ENCODE measurements around the gene TRIAP1. TPM values are rescaled to one million over a fixed set of nuclear protein-coding genes. Genes with fewer than 3 reads are reported as not detected.
"Not testable (repeated sequence)": the region's sequence is repeated elsewhere in the genome, so short reads cannot be mapped to it uniquely, and the experiment has no call there.

Gene TRIAP1
- total and polyA plus RNA-seq, 4 experiments from 2014 or later, result 17.3 to 65.0 (median 34.5) TPM

DNA sequence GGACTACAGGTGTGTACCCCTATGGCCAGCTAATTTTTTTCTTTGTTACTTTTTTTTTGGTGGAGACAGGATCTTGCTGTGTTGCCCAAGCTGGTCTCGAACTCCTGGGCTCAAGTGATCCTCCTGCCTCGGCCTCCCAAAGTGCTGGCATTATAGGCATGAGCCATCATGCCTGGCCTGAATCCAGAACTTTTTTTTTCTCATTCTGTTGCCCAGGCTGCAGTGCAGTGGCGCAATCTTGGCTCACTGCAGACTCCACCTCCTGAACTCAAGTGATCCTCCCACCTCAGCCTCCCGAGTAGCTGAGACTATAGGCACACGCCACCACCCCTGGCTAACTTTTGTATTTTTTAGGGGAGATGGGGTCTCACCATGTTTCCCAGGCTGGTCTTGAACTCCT is 6.3 kb upstream of the TRIAP1 start:
- peaks cover 11 to 38% of the 10 kb centered on the region in 2 donors for H3K36me3 Mint-ChIP-seq
- intact Hi-C loops (cut with micrococcal nuclease); H3K9me3 Mint-ChIP-seq; H3K27me3 ChIP-seq (ENCODE audit: insufficient read depth, low read length); H3K27ac ChIP-seq (ENCODE audit: low read depth, low read length); H3K27me3 Mint-ChIP-seq; H3K9me3 ChIP-seq (ENCODE audit: control insufficient read depth in 1 of 2, low read length in 2 of 2); H3K4me3 ChIP-seq (ENCODE audit: low read length in 2 of 2); DNase-seq; H3K4me3 Mint-ChIP-seq: not testable (repeated sequence)
- peak overlapping the region in 1 of 7 donors; percentile 25 for H3K27ac Mint-ChIP-seq
- H3K4me1 ChIP-seq (ENCODE audit: insufficient read depth, low read length), result peaks cover 19% of the 10 kb centered on the region
- POLR2A ChIA-PET (ENCODE audit: partially characterized antibody), result interaction anchor here (1.1 to 5.8 kb wide), 3 partner anchors 12 to 17 kb away, joined by 3 to 28 read pairs (median 3); partner anchors contain the start of gene SRSF9
- CTCF ChIA-PET (ENCODE audit: partially characterized antibody), result interaction anchor here (0.8 to 19.4 kb wide), 9 partner anchors 9 to 197 kb away, joined by 3 to 187 read pairs (median 4); partner anchors contain the start of genes DYNLL1, POP5 and SRSF9
- H3K36me3 ChIP-seq (ENCODE audit: insufficient read depth, low read length), result peaks cover 19% of the 10 kb centered on the region
- peaks cover 6 to 24% (median 10%) of the 10 kb centered on the region in 4 donors for H3K4me1 Mint-ChIP-seq

DNA sequence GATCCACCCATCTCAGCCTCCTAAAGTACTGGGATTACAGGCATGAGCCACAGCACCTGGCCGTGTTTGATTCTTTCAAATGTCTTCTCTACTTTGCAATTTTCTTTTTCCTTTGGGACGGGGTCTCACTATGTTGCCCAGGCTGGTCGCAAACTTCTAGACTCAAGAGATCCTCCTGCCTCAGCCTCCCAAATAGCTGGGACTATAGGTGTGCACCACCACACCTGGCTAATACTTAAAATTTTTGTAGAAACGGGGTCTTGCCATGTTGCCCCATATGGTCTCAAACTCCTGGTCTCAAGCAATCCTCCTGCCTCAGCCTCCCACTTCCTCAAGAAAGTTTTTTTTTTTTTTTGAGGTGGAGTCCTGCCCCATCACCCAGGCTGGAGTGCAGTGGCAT is 1.8 kb upstream of the TRIAP1 start:
- CTCF ChIA-PET (ENCODE audit: partially characterized antibody), result interaction anchor here (1.8 to 19.4 kb wide), 2 partner anchors 11 to 21 kb away, joined by 5 to 187 read pairs; partner anchors contain the start of gene SRSF9

GRCh38 chr12:120446844-120447178 is 627 bp upstream of the TRIAP1 start:
- Histone ChIP-seq H3K36me3 (ENCODE audit: insufficient read depth, low read length) (peaks cover 16% of the 10 kb centered on the region), H3K27ac (ENCODE audit: low read depth, low read length) (peak overlapping the region; percentile 96), H3K4me3 (ENCODE audit: low read length in 2 of 2) (peak overlapping the region; percentile 94 to 99), H3K4me1 (ENCODE audit: insufficient read depth, low read length) (peaks cover 24% of the 10 kb centered on the region)
- peak overlapping the region; percentile 92 to 99 (median 99) for H3K4me3 Mint-ChIP-seq
- peaks cover 9 to 39% of the 10 kb centered on the region in 2 donors for H3K36me3 Mint-ChIP-seq
- ChIA-PET CTCF (ENCODE audit: partially characterized antibody) (interaction anchor here (1.8 to 19.4 kb wide), 2 partner anchors 12 to 22 kb away, joined by 5 to 187 read pairs; partner anchors contain the start of gene SRSF9), POLR2A (ENCODE audit: partially characterized antibody) (interaction anchor here (0.7 to 2.1 kb wide), 5 partner anchors 20 to 155 kb away, joined by 3 to 8 read pairs (median 4); partner anchors contain the start of genes DYNLL1, RNU4-2 and SRSF9)
- peaks cover 14 to 42% (median 23%) of the 10 kb centered on the region in 4 donors for H3K4me1 Mint-ChIP-seq
- DNase-seq; H3K27me3 Mint-ChIP-seq; H3K9me3 Mint-ChIP-seq; H3K9me3 ChIP-seq (ENCODE audit: control insufficient read depth in 1 of 2, low read length in 2 of 2); H3K27me3 ChIP-seq (ENCODE audit: insufficient read depth, low read length): not testable (repeated sequence)
- intact Hi-C loops (cut with micrococcal nuclease), result loop anchor here (1.0 to 2.0 kb wide), 2 partner anchors 9 to 22 kb away; partner anchors contain the start of genes COX6A1 and SRSF9
- peak overlapping the region; percentile 96 to 99 (median 98) for H3K27ac Mint-ChIP-seq

More for the DNA sequence above, 1.8 kb upstream of the TRIAP1 start:
- H3K27ac ChIP-seq (ENCODE audit: low read depth, low read length), result no peak overlapping the region
- H3K4me3 ChIP-seq (ENCODE audit: low read length in 2 of 2), result no peak overlapping the region
- Mint-ChIP-seq H3K27ac (peak overlapping the region; percentile 37 to 99 (median 64)), H3K4me3 (peak overlapping the region; percentile 46 to 99 (median 98)), H3K4me1 (peaks cover 14 to 42% (median 22%) of the 10 kb centered on the region in 4 donors), H3K27me3 (no peaks in the 10 kb centered on the region), H3K36me3 (peaks cover 6 to 38% of the 10 kb centered on the region in 2 donors), H3K9me3 (peaks cover 0 to 6% (median 0%) of the 10 kb centered on the region in 8 donors)
- peaks cover 26% of the 10 kb centered on the region for H3K4me1 ChIP-seq (ENCODE audit: insufficient read depth, low read length)
- no peaks in the 10 kb centered on the region for H3K27me3 ChIP-seq (ENCODE audit: insufficient read depth, low read length)
- H3K36me3 ChIP-seq (ENCODE audit: insufficient read depth, low read length), result peaks cover 15% of the 10 kb centered on the region
- DNase-seq, result no peak
- no peaks in the 10 kb centered on the region for H3K9me3 ChIP-seq (ENCODE audit: control insufficient read depth in 1 of 2, low read length in 2 of 2)
- intact Hi-C loops (cut with micrococcal nuclease), result loop anchor here (2.0 kb wide), 1 partner anchor 21 kb away; the partner anchor contains the start of gene SRSF9
- POLR2A ChIA-PET (ENCODE audit: partially characterized antibody), result interaction anchor here (1.2 to 2.1 kb wide), 3 partner anchors 8 to 156 kb away, joined by 3 to 8 read pairs (median 5); partner anchors contain the start of gene RNU4-2

DNA sequence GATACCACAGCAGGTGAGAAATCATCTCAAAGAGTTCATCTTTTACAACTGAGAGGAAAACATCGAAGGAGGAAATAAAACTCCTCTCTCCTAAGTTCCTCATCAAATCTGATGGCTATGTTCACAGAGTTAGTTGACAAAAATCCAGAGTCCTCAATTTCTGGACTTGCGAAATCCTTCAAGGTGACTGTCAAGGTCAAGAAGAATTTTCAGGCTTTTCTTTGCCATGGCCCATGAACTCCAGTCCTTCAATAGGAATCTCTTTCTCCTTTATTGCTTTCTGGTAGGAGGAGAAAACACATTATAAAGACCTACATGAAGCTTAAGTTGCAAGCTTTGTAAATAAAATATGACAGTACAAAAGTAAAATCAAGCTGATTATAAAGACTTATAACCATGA is 1.5 kb downstream of the TRIAP1 start:
- POLR2A ChIA-PET (ENCODE audit: partially characterized antibody), result interaction anchor here (1.3 to 3.5 kb wide), 3 partner anchors 22 to 153 kb away, joined by 4 to 10 read pairs (median 4); partner anchors contain the start of genes RNU4-2 and SRSF9

DNA sequence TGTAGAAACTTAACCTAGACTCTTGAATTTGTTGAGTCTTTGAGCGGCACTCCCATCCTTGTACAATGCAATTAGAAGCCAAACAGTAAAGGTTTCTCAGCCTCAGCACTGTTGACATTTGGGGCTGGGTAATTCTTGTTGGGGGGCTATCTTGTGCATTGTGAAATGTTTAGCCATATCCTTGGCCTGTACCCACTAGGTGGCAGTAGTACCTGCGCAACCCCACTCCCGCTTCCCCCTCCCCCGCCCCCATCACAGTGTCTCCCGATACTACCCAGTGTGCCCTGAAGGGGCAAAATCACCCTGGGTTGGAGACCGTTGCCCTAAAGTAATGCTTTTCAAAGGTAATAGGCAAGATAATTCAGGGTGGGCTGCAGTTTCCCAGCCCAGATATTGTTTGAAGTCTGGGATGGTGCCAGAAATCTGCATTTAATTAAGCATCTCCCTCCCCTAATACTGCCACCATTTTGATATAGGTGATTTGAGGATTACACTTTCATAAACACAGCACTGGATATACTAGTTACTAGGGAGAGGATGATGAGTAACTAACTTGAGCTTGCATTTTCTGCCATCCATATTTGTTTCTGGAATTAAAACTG is 6.4 kb downstream of the TRIAP1 start:
- Mint-ChIP-seq H3K27me3 (no peaks in the 10 kb centered on the region), H3K27ac (peak overlapping the region in 5 of 7 donors; percentile 43 to 77 (median 72)), H3K36me3 (peaks cover 9 to 42% of the 10 kb centered on the region in 2 donors), H3K4me1 (peaks cover 19 to 38% (median 28%) of the 10 kb centered on the region in 4 donors), H3K4me3 (peak overlapping the region in 7 of 8 donors; percentile 55 to 70 (median 63)), H3K9me3 (no peaks in the 10 kb centered on the region)
- ChIA-PET CTCF (ENCODE audit: partially characterized antibody) (interaction anchor here (1.1 to 3.9 kb wide), 12 partner anchors 8 to 209 kb away, joined by 3 to 17 read pairs (median 8); partner anchors contain the start of genes DYNLL1 and SRSF9), POLR2A (ENCODE audit: partially characterized antibody) (interaction anchor here (0.6 to 3.9 kb wide), 6 partner anchors 13 to 238 kb away, joined by 3 to 32 read pairs (median 3); partner anchors contain the start of genes RNU4-1, RNU4-2, RPLP0 and SRSF9)
- H3K36me3 ChIP-seq (ENCODE audit: insufficient read depth, low read length), result peaks cover 20% of the 10 kb centered on the region
- H3K27ac ChIP-seq (ENCODE audit: low read depth, low read length), result peak overlapping the region; percentile 3
- no peaks in the 10 kb centered on the region for H3K27me3 ChIP-seq (ENCODE audit: insufficient read depth, low read length)
- intact Hi-C loops (cut with micrococcal nuclease), result loop anchor here (1.0 to 10.0 kb wide), 8 partner anchors 27 to 275 kb away; partner anchors contain the start of genes DYNLL1, POP5, RNF10 and RNU4-1
- H3K4me3 ChIP-seq (ENCODE audit: low read length in 2 of 2), result no peak overlapping the region
- H3K4me1 ChIP-seq (ENCODE audit: insufficient read depth, low read length), result peaks cover 26% of the 10 kb centered on the region
- no peaks in the 10 kb centered on the region for H3K9me3 ChIP-seq (ENCODE audit: control insufficient read depth in 1 of 2, low read length in 2 of 2)
- peak; percentile 67 to 85 (median 73) for DNase-seq

More for the DNA sequence above, 1.5 kb downstream of the TRIAP1 start:
- Histone ChIP-seq H3K4me1 (ENCODE audit: insufficient read depth, low read length) (peaks cover 29% of the 10 kb centered on the region), H3K36me3 (ENCODE audit: insufficient read depth, low read length) (peaks cover 20% of the 10 kb centered on the region), H3K27me3 (ENCODE audit: insufficient read depth, low read length) (no peaks in the 10 kb centered on the region), H3K27ac (ENCODE audit: low read depth, low read length) (no peak overlapping the region), H3K9me3 (ENCODE audit: control insufficient read depth in 1 of 2, low read length in 2 of 2) (no peaks in the 10 kb centered on the region), H3K4me3 (ENCODE audit: low read length in 2 of 2) (no peak overlapping the region)
- H3K4me1 Mint-ChIP-seq, result peaks cover 18 to 50% (median 30%) of the 10 kb centered on the region in 4 donors
- intact Hi-C loops (cut with micrococcal nuclease), result no loop called here
- DNase-seq, result no peak
- peaks cover 0 to 6% (median 0%) of the 10 kb centered on the region in 8 donors for H3K9me3 Mint-ChIP-seq
- H3K4me3 Mint-ChIP-seq, result peak overlapping the region; percentile 92 to 99 (median 99)
- peak overlapping the region in 3 of 7 donors; percentile 57 to 99 (median 96) for H3K27ac Mint-ChIP-seq
- H3K36me3 Mint-ChIP-seq, result peaks cover 9 to 53% of the 10 kb centered on the region in 2 donors
- CTCF ChIA-PET (ENCODE audit: partially characterized antibody), result interaction anchor here (1.2 to 19.4 kb wide), 4 partner anchors 9 to 24 kb away, joined by 3 to 187 read pairs (median 10); partner anchors contain the start of gene SRSF9
- no peaks in the 10 kb centered on the region for H3K27me3 Mint-ChIP-seq

DNA sequence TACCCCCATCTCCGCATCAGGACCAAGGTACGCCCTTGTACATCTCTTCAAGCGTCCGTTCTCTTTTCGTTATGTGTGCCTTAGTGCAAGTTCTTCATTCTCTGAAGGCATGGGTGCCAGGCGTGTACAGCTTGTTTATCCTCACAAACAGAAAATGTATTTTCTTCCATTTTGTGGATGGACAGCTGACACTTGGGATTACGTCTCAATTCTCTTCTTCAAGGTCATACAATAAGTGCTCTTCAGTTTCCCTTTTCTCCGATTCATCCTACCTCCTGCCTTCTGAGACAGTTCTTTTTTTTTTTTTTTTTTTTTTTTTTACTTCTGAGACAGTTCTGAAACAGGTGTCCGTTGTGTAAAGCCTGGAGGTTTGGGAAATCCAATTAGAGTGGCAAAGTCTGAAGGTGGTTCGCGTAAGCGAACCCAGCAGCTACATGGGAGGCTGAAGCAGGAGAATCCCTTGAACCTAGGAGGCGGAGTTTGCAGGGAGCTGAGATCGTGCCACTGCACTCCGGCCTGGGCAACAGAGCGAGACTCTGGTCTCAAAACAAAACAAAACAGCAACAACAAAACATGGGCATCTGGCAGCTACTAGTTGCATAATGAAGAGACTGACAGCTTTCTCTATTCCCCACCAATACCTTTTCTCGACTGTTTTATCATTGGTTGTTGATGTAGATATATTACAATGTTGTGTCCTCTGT is 7.5 kb downstream of the TRIAP1 start:
- Mint-ChIP-seq H3K4me1 (peaks cover 18 to 32% (median 27%) of the 10 kb centered on the region in 4 donors), H3K27ac (peak overlapping the region; percentile 86 to 99 (median 96)), H3K36me3 (peaks cover 3 to 36% of the 10 kb centered on the region in 2 donors), H3K4me3 (peak overlapping the region; percentile 92 to 99 (median 96)), H3K9me3 (no peaks in the 10 kb centered on the region), H3K27me3 (peaks cover 0 to 3% of the 10 kb centered on the region in 2 donors)
- DNase-seq, result no peak
- H3K4me3 ChIP-seq (ENCODE audit: low read length in 2 of 2), result peak overlapping the region; percentile 52 to 70
- POLR2A ChIA-PET (ENCODE audit: partially characterized antibody), result interaction anchor here (0.8 to 4.1 kb wide), 10 partner anchors 12 to 237 kb away, joined by 3 to 32 read pairs (median 6); partner anchors contain the start of genes COQ5, POP5, RNF10 and RNU4-1
- intact Hi-C loops (cut with micrococcal nuclease), result loop anchor here (1.0 to 10.0 kb wide), 11 partner anchors 8 to 276 kb away; partner anchors contain the start of genes DYNLL1, GATC, POP5 and RNF10
- CTCF ChIA-PET (ENCODE audit: partially characterized antibody), result interaction anchor here (0.7 to 3.9 kb wide), 12 partner anchors 14 to 1044 kb away, joined by 3 to 22 read pairs (median 8); partner anchors contain the start of genes DYNLL1, POP5, RNU4-1 and SIRT4
- no peaks in the 10 kb centered on the region for H3K9me3 ChIP-seq (ENCODE audit: control insufficient read depth in 1 of 2, low read length in 2 of 2)
- peaks cover 12% of the 10 kb centered on the region for H3K36me3 ChIP-seq (ENCODE audit: insufficient read depth, low read length)
- H3K4me1 ChIP-seq (ENCODE audit: insufficient read depth, low read length), result peaks cover 26% of the 10 kb centered on the region
- peak overlapping the region; percentile 76 for H3K27ac ChIP-seq (ENCODE audit: low read depth, low read length)
- no peaks in the 10 kb centered on the region for H3K27me3 ChIP-seq (ENCODE audit: insufficient read depth, low read length)
